ENCODE results near the gene CWC27.

DNA sequence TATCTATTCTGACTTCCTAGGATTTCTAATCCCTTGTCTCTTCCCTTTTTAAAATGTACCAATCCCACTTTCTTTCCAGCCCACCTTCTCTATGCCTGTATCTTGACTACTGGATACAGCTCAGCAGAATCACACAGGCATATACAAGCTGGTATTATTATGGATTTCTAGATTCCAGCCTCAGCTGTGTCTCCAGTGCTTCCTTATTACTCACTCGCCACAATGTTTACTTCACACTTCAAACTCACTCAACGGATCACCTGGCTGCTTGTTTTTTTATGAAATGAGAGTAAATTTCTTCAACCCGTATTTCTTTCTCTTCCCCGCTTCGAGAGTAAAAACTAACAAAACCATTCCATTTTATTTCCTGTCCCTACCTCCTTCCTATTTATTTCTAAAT, 38.8 kb downstream of the CWC27 start:
- TF ChIP-seq, protein P1, sequence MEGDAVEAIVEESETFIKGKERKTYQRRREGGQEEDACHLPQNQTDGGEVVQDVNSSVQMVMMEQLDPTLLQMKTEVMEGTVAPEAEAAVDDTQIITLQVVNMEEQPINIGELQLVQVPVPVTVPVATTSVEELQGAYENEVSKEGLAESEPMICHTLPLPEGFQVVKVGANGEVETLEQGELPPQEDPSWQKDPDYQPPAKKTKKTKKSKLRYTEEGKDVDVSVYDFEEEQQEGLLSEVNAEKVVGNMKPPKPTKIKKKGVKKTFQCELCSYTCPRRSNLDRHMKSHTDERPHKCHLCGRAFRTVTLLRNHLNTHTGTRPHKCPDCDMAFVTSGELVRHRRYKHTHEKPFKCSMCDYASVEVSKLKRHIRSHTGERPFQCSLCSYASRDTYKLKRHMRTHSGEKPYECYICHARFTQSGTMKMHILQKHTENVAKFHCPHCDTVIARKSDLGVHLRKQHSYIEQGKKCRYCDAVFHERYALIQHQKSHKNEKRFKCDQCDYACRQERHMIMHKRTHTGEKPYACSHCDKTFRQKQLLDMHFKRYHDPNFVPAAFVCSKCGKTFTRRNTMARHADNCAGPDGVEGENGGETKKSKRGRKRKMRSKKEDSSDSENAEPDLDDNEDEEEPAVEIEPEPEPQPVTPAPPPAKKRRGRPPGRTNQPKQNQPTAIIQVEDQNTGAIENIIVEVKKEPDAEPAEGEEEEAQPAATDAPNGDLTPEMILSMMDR (IDR thresholded peaks at IDR 0.05 in 8 of 11, conservative IDR thresholded peaks at IDR 0.05 in 3 of 11): no peak
- TF ChIP-seq POLR2AphosphoS5 (IDR thresholded peaks at IDR 0.05): no peak

Measured in spleen (tissue), 7 donors.